Testis (tissue), 2 donors: ENCODE results near the gene PHF21A.

Experiments used
- CTCF ChIP-seq, 3 experiments: fragments of 450-650 bp in 2 of 3; fragments of 200-600 bp in 1 of 3; sonication (generic) in 1 of 3; IDR thresholded peaks; one replicate each; pipeline ENCODE4 v1.5.1; 2016 to 2019; ENCODE audit warnings: antibody characterized with exemption in 3 of 3, mild to moderate bottlenecking in 2 of 3, moderate library complexity in 1 of 3
- POLR2A ChIP-seq: fragments of 450-650 bp; IDR thresholded peaks from one replicate; pipeline ENCODE4 v1.6.1; 2017; ENCODE audit warnings: antibody characterized with exemption, mild to moderate bottlenecking, moderate library complexity

- TF ChIP-seq CTCF (IDR thresholded peaks at IDR 0.05) (no peak), POLR2A (no peak)
These were observed 21.3 kb downstream of the PHF21A start for GRCh38 chr11:46099963-46100316.
